Right atrium auricular region (tissue), 2 donors: ENCODE data around the gene MGAT4B. TPM values are rescaled to one million over a fixed set of nuclear protein-coding genes. Genes with fewer than 3 reads are reported as not detected.

Experiments
- DNase-seq: peaks from one replicate; pipeline ENCODE4 v3.0.0-alpha.2; 2019; ENCODE audit warnings: low spot score
- H3K27ac ChIP-seq, 2 donors: fragments of 200-600 bp; sonication (generic); 1 replicate in 1 of 2; 2 replicates in 1 of 2; pipeline ENCODE4 v1.5.1; 2016 to 2019
- H3K27me3 ChIP-seq, 2 donors: fragments of 200-600 bp; sonication (generic); one replicate each; pipeline versions ENCODE4 v1.5.1 to v1.6.0; 2017 to 2019
- H3K36me3 ChIP-seq: fragments of 200-600 bp; sonication (generic); one replicate; pipeline ENCODE4 v1.5.1; 2016
- H3K4me1 ChIP-seq, 2 donors: fragments of 200-600 bp; sonication (generic); one replicate each; pipeline versions ENCODE4 v1.5.1 to v1.6.0; 2017 to 2019
- H3K4me3 ChIP-seq, 2 donors: fragments of 200-600 bp; sonication (generic); 1 replicate in 1 of 2; 2 replicates in 1 of 2; pipeline ENCODE4 v1.5.1; 2017 to 2019; ENCODE audit warnings: mild to moderate bottlenecking in 1 of 2, moderate library complexity in 1 of 2
- H3K9me3 ChIP-seq, 2 donors: fragments of 200-600 bp; sonication (generic); one replicate each; pipeline ENCODE4 v1.5.1; 2019
- total RNA-seq, 2 donors: library from RNA; depleted of rRNA; stranded (reverse); fragments of >200 nt; gene quantifications; one replicate each; pipeline ENCODE4 v1.1.0, GENCODE V29; 2016
- TF ChIP-seq, protein P1 (sequence below), 2 donors: fragments of 200-600 bp; sonication (generic); IDR thresholded peaks; one replicate each; pipeline ENCODE4 v1.5.1; 2019; ENCODE audit warnings: antibody characterized with exemption in 2 of 2

MGAT4B gene
- total RNA-seq, 2 donors from 2014 or later: 71.7 to 77.1 TPM

- no peak for DNase-seq
- Histone ChIP-seq H3K36me3 (peaks cover 33% of the 10 kb centered on the region), H3K4me3 (peak overlapping the region; percentile 76 to 100), H3K9me3 (no peaks in the 10 kb centered on the region), H3K27ac (peak overlapping the region; percentile 96 to 100), H3K27me3 (no peaks in the 10 kb centered on the region), H3K4me1 (peaks cover 0 to 73% of the 10 kb centered on the region in 2 donors)
- TF ChIP-seq, protein P1, sequence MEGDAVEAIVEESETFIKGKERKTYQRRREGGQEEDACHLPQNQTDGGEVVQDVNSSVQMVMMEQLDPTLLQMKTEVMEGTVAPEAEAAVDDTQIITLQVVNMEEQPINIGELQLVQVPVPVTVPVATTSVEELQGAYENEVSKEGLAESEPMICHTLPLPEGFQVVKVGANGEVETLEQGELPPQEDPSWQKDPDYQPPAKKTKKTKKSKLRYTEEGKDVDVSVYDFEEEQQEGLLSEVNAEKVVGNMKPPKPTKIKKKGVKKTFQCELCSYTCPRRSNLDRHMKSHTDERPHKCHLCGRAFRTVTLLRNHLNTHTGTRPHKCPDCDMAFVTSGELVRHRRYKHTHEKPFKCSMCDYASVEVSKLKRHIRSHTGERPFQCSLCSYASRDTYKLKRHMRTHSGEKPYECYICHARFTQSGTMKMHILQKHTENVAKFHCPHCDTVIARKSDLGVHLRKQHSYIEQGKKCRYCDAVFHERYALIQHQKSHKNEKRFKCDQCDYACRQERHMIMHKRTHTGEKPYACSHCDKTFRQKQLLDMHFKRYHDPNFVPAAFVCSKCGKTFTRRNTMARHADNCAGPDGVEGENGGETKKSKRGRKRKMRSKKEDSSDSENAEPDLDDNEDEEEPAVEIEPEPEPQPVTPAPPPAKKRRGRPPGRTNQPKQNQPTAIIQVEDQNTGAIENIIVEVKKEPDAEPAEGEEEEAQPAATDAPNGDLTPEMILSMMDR (IDR thresholded peaks at IDR 0.05): no peak
Measured at GRCh38 chr5:179820127-179820482, 13.4 kb upstream of the MGAT4B start.

DNA sequence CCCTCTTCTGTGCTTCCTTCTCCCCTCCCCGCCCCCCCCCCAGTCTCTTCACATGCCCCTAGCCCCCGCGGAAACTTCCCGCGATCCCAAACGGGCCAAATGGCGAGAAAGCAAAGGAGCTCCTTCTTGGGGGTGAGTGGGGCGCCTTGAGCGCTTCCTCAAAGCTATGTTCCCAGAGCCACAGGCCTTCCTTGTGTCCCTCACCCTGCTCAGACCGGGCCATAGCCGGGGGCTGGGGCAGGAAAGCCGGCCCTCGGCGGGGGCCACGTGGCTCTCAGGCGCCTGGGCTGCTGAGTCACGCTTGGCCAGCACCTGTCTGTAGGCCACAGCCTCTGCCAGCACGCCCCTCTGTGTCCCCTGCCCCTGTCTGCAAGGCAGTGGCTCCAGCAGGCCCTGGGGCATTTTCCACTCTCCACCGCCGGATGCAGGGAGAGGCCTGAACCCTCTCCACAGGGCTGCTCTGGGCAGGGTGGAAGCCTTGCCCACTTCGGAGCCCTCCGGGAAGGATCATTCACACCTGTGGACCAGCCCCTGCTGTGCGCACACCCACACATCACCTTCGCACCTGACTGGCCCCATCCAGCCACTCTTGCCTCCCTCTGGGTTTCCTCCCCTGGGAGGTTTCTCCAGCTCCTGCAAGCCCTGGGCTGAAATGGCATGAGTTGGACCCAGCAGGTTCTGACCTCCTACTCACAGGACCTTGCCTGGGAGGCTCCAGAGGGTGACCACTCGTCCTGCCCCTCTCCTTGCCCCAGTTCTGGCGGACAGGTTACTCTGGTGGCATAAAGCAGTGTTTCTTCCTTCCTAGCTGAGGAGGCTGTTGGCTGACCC lies 12.8 kb upstream of the MGAT4B start:
- TF ChIP-seq, protein P1 (IDR thresholded peaks at IDR 0.05): no peak
- DNase-seq: no peak
- peak overlapping the region; percentile 76 to 100 for H3K4me3 ChIP-seq
- peaks cover 0 to 67% of the 10 kb centered on the region in 2 donors for H3K4me1 ChIP-seq
- H3K27me3 ChIP-seq: no peaks in the 10 kb centered on the region
- H3K36me3 ChIP-seq: peaks cover 27% of the 10 kb centered on the region
- H3K9me3 ChIP-seq: no peaks in the 10 kb centered on the region
- peak overlapping the region; percentile 96 to 100 for H3K27ac ChIP-seq

DNA sequence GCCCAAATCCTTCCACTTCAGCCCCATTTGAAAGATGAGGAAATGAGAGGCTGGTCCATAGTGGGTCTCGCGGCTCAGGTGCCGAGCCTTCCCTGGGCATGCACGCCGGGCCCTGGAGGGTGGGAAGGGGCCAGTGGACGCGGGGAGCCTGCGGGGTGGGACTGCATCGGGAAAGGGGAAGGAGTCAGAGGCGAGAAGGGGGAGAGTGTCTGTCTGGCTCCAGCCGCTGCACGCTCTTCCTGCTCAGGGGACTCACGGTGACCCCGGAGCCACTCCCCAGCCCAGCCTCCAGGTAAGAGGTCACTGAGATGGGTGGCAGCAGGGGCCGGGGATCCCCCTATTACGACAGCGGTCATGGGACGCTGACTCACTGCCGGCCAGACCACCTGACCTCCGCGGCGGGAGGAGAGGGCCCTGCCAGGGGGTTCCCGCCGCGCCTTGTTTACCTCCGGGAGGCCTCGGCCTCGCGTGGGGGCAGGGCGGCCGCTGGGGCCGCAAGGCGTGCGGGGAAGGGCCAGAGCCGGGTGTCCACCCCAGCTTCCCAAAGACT lies 12.2 kb upstream of the MGAT4B start:
- peak overlapping the region; percentile 39 to 100 for H3K4me3 ChIP-seq

GRCh38 chr5:179817890-179818745 lies 11.5 kb upstream of the MGAT4B start:
- DNase-seq: no peak
- TF ChIP-seq, protein P1 (IDR thresholded peaks at IDR 0.05): no peak
- H3K9me3 ChIP-seq: no peaks in the 10 kb centered on the region
- H3K4me1 ChIP-seq: peaks cover 0 to 53% of the 10 kb centered on the region in 2 donors
- H3K36me3 ChIP-seq: peaks cover 13% of the 10 kb centered on the region
- H3K27ac ChIP-seq: peak overlapping the region; percentile 96 to 100
- peak overlapping the region; percentile 39 to 100 for H3K4me3 ChIP-seq
- no peaks in the 10 kb centered on the region for H3K27me3 ChIP-seq

More for the DNA sequence above, 12.2 kb upstream of the MGAT4B start:
- Histone ChIP-seq H3K36me3 (peaks cover 20% of the 10 kb centered on the region), H3K27ac (peak overlapping the region; percentile 96 to 100), H3K9me3 (no peaks in the 10 kb centered on the region), H3K4me1 (peaks cover 0 to 60% of the 10 kb centered on the region in 2 donors), H3K27me3 (no peaks in the 10 kb centered on the region)
- TF ChIP-seq, protein P1 (IDR thresholded peaks at IDR 0.05): no peak
- peak; percentile 97 for DNase-seq

GRCh38 chr5:179817470-179817840 lies 10.8 kb upstream of the MGAT4B start:
- DNase-seq: no peak
- Histone ChIP-seq H3K27me3 (no peaks in the 10 kb centered on the region), H3K4me1 (peaks cover 0 to 47% of the 10 kb centered on the region in 2 donors), H3K4me3 (peak overlapping the region; percentile 40 to 64), H3K9me3 (no peaks in the 10 kb centered on the region), H3K27ac (peak overlapping the region; percentile 38 to 71), H3K36me3 (peaks cover 7% of the 10 kb centered on the region)
- TF ChIP-seq, protein P1 (IDR thresholded peaks at IDR 0.05): no peak
